Subcutaneous adipose tissue (tissue), 4 donors: ENCODE results near the gene HABP2. TPM values are rescaled to one million over a fixed set of nuclear protein-coding genes. Genes with fewer than 3 reads are reported as not detected.

Experiments used
- CTCF ChIP-seq: fragments of 450-650 bp; IDR thresholded peaks from one replicate; pipeline ENCODE4 v1.5.1; 2016; ENCODE audit warnings: low read depth, mild to moderate bottlenecking, control low read depth, antibody characterized with exemption, moderate library complexity
- total RNA-seq, 4 donors: library from RNA; depleted of rRNA; stranded (reverse); fragments of >200 nt; gene quantifications; one replicate each; pipeline ENCODE4 v1.1.0, GENCODE V29; 2016

Gene HABP2
- total RNA-seq, 4 donors from 2014 or later, result not detected

- no peak for TF ChIP-seq CTCF
These were observed 8.5 kb upstream of the HABP2 start for GRCh38 chr10:113544392-113544791.

GRCh38 chr10:113547426-113547825 lies 5.4 kb upstream of the HABP2 start:
- no peak for TF ChIP-seq CTCF

- no peak for TF ChIP-seq CTCF
These were observed 3.0 kb upstream of the HABP2 start for GRCh38 chr10:113549856-113550255.

GRCh38 chr10:113550365-113550764 lies 2.5 kb upstream of the HABP2 start:
- no peak for TF ChIP-seq CTCF

GRCh38 chr10:113552014-113552413 lies 839 bp upstream of the HABP2 start:
- no peak for TF ChIP-seq CTCF

GRCh38 chr10:113553149-113553548 lies 296 bp downstream of the HABP2 start:
- no peak for TF ChIP-seq CTCF

- no peak for TF ChIP-seq CTCF
These were observed 1.4 kb downstream of the HABP2 start for GRCh38 chr10:113554214-113554613.

- TF ChIP-seq CTCF, result no peak
These were observed 2.4 kb downstream of the HABP2 start for GRCh38 chr10:113555245-113555644.
